Measurements from ENCODE around the gene SHC3. TPM values are rescaled to one million over a fixed set of nuclear protein-coding genes. Genes with fewer than 3 reads are reported as not detected.

The SHC3 gene
- total and polyA plus RNA-seq, 2 of the 4 experiments (the other 2 are of a cell fraction): 4.5 to 13.3 TPM

- Histone ChIP-seq H2AFZ (replicated peaks; ENCODE audit: low read length, poor library complexity) (no peak overlapping the region), H4K5ac (ENCODE audit: low read depth, low read length) (no peak overlapping the region), H3K27ac (ENCODE audit: insufficient read depth, low read length) (no peak overlapping the region), H3K4me2 (ENCODE audit: low read depth, low read length) (no peak overlapping the region), H3K4me1 (ENCODE audit: control insufficient read depth, insufficient read depth, low read length) (no peaks in the 10 kb centered on the region), H2AK9ac (replicated peaks; ENCODE audit: low read depth, low read length, poor library complexity) (no peak overlapping the region), H4K91ac (ENCODE audit: insufficient read depth, low read depth, low read length) (no peak overlapping the region), H3K56ac (ENCODE audit: extremely low read depth, insufficient read depth, low read length) (no peak overlapping the region), H3K9ac (ENCODE audit: low read depth, low read length) (no peak overlapping the region), H3K14ac (replicated peaks; ENCODE audit: low read depth, low read length) (no peak overlapping the region), H3K4me3 (ENCODE audit: insufficient read depth, low read depth, low read length) (no peak overlapping the region), H3K4ac (ENCODE audit: low read depth, low read length) (no peak overlapping the region), H3K18ac (ENCODE audit: low read depth, low read length) (no peak overlapping the region), H2BK5ac (ENCODE audit: low read depth, low read length, poor library complexity, severe bottlenecking) (no peak overlapping the region), H2BK20ac (ENCODE audit: low read depth, low read length) (no peak overlapping the region), H3K36me3 (ENCODE audit: control insufficient read depth, insufficient read depth, low read length) (peaks cover 23% of the 10 kb centered on the region), H3K79me1 (ENCODE audit: low read depth in 1 of 2, low read length in 2 of 2) (no peaks in the 10 kb centered on the region), H2BK15ac (ENCODE audit: low read depth, low read length) (no peak overlapping the region), H2BK120ac (ENCODE audit: low read depth, low read length) (no peak overlapping the region), H4K20me1 (ENCODE audit: insufficient read depth, low read length) (no peaks in the 10 kb centered on the region), H2AK5ac (ENCODE audit: low read depth, low read length) (no peak overlapping the region), H3K9me1 (ENCODE audit: insufficient read depth, low read length) (peaks cover 2% of the 10 kb centered on the region), H3K27me3 (ENCODE audit: control insufficient read depth, insufficient read depth, low read length) (no peaks in the 10 kb centered on the region), H4K8ac (ENCODE audit: low read depth in 2 of 2, low read length in 2 of 2) (no peak overlapping the region), H3K9me3 (ENCODE audit: control insufficient read depth, insufficient read depth, low read length) (no peaks in the 10 kb centered on the region), H3K23ac (ENCODE audit: low read depth, low read length) (no peak overlapping the region)
- ChIA-PET POLR2A (ENCODE audit: unreplicated experiment) (no interaction called here), CTCF (no interaction called here)
- intact Hi-C loops (cut with micrococcal nuclease) (no loop called here), dilution Hi-C loops (cut with HindIII; ENCODE audit: low sequenced_read_pairs, unreplicated experiment) (no loop called here), in situ Hi-C loops (cut with MboI; ENCODE audit: low sequenced_read_pairs) (no loop called here)
- WGBS, 2 experiments (ENCODE audit: extremely low coverage in 2 of 2, insufficient read length in 1 of 2): 27% methylated on average over 2 of the region's 4 CpGs; no CpG with 5 or more reads in 1 of the 2 experiments
- no peak for TF ChIP-seq BHLHE40 (IDR thresholded peaks at IDR 0.05; ENCODE audit: low read depth, low read length)
- no peak for TF ChIP-seq CTCF (conservative IDR thresholded peaks at IDR 0.05; ENCODE audit: low read depth, low read length)
- no peak for TF ChIP-seq SMC3 (IDR thresholded peaks at IDR 0.05; ENCODE audit: low read depth, low read length)
- TF ChIP-seq USF2 (IDR thresholded peaks at IDR 0.05; ENCODE audit: low read depth, low read length): no peak
- no peak for TF ChIP-seq CHD1 (IDR thresholded peaks at IDR 0.05; ENCODE audit: low read depth, low read length)
- no peak for TF ChIP-seq MAFK (IDR thresholded peaks at IDR 0.05; ENCODE audit: low read depth, low read length)
- TF ChIP-seq CEBPB (IDR thresholded peaks at IDR 0.05; ENCODE audit: low read depth, low read length): no peak
- TF ChIP-seq RFX5 (IDR thresholded peaks at IDR 0.05; ENCODE audit: low read depth, low read length): no peak
- TF ChIP-seq RCOR1 (IDR thresholded peaks at IDR 0.05; ENCODE audit: insufficient replicate concordance, low read length): no peak
- no peak for TF ChIP-seq MAZ (IDR thresholded peaks at IDR 0.05; ENCODE audit: borderline replicate concordance, low read depth, low read length)
- no peak for TF ChIP-seq ELK1 (IDR thresholded peaks at IDR 0.05; ENCODE audit: borderline replicate concordance, low read depth, low read length)
- no peak for TF ChIP-seq MXI1 (IDR thresholded peaks at IDR 0.05; ENCODE audit: borderline replicate concordance, low read depth, low read length)
- no peak for TF ChIP-seq NFE2L2 (IDR thresholded peaks at IDR 0.05; ENCODE audit: low read depth, low read length)
- ATAC-seq (ENCODE audit: low read depth) (no peak), DNase-seq (no peak)
- BruUV-seq (replicated peaks): no TSS peak
Measured at GRCh38 chr9:89071591-89071990, 107.0 kb downstream of the SHC3 start.
